K562 (cell line): Measurements from ENCODE around the gene ARR3. TPM values are rescaled to one million over a fixed set of nuclear protein-coding genes. Genes with fewer than 3 reads are reported as not detected.

Source experiments
- ATAC-seq: fragments of 200-7000 bp; cut with Tn5 transposase; 3 replicates; pipeline ENCODE4 v1.9.1; 2020; ENCODE audit warnings: moderate library complexity
- BruUV-seq: library from RNA; stranded (reverse); fragments of 400-500 nt; replicated peaks from 2 replicates; lab custom pipeline; 2021; lab: Mats Ljungman, UMichigan
- CTCF ChIA-PET: fragments of 300-600 bp; formaldehyde crosslinking; extraction: SDS; loops from one replicate; lab custom pipeline; 2021; ENCODE audit warnings: low intra/inter-chr PET ratio; lab: Yijun Ruan, JAX
- POLR2A ChIA-PET: fragments of 300-600, 350-650 bp; sonication (Branson Sonifier 250); formaldehyde crosslinking; extraction: SDS; loops from one replicate; lab custom pipeline; 2021; ENCODE audit warnings: antibody characterized with exemption, inconsistent platforms; lab: Yijun Ruan, JAX
- DNase-seq, 4 experiments: peaks; one replicate each; pipeline versions ENCODE4 v3.0.0 to v3.0.0-alpha.2; 2011 to 2018; ENCODE audit warnings: low spot score in 3 of 4, mixed read lengths in 3 of 4; ENCODE audit errors: extremely low read depth in 1 of 4
- FAIRE-seq: peaks from 2 replicates; lab custom pipeline; 2011; peaks lifted over from hg19 to GRCh38; lab: Jason Lieb, UNC
- H2AFZ ChIP-seq: 2 replicates; pipeline ENCODE4 v1.6.0; 2011; ENCODE audit warnings: low read depth, low read length, control low read depth, inconsistent platforms
- H3K27ac ChIP-seq: fragments of 200-600 bp; 3 replicates; pipeline ENCODE4 v1.8.0; 2011; ENCODE audit warnings: low read depth, mild to moderate bottlenecking, control low read depth, inconsistent platforms, low read length, moderate library complexity, mixed read lengths; ENCODE audit errors: extremely low read depth
- H3K27me3 ChIP-seq, 2 experiments: fragments of 300-600 bp in 1 of 2; 2 replicates in 1 of 2; 3 replicates in 1 of 2; pipeline versions ENCODE4 v1.6.0 to v1.8.0; 2011; ENCODE audit warnings: inconsistent platforms in 2 of 2, low read length in 2 of 2, mild to moderate bottlenecking in 1 of 2, mixed read lengths in 1 of 2, moderate library complexity in 1 of 2; ENCODE audit not compliant: control insufficient read depth in 2 of 2, insufficient read depth in 2 of 2
- H3K36me3 ChIP-seq: fragments of 300-600 bp; 3 replicates; pipeline ENCODE4 v1.8.0; 2011; ENCODE audit warnings: mild to moderate bottlenecking, low read length, inconsistent platforms; ENCODE audit not compliant: control insufficient read depth, insufficient read depth
- H3K4me1 ChIP-seq, 2 experiments: fragments of 200-600 bp in 1 of 2; replicated peaks in 1 of 2; 2 replicates in 1 of 2; 3 replicates in 1 of 2; pipeline versions ENCODE4 v1.5.1 to v1.8.0; 2011; ENCODE audit warnings: inconsistent platforms in 2 of 2, low read length in 2 of 2, mild to moderate bottlenecking in 1 of 2, mixed read lengths in 1 of 2, moderate library complexity in 1 of 2; ENCODE audit not compliant: control insufficient read depth in 2 of 2, insufficient read depth in 2 of 2
- H3K4me2 ChIP-seq: 2 replicates; pipeline ENCODE4 v1.6.1; 2011; ENCODE audit warnings: low read length, control low read depth, inconsistent platforms, mixed read lengths; ENCODE audit not compliant: insufficient read depth
- H3K4me3 ChIP-seq: fragments of 200-600 bp; sonication (generic), shearing (Covaris generic); 2 replicates; pipeline ENCODE4 v1.5.1; 2016; ENCODE audit warnings: control low read depth, inconsistent platforms
- H3K79me2 ChIP-seq: fragments of 200-600 bp; 3 replicates; pipeline ENCODE4 v1.8.0; 2011; ENCODE audit warnings: low read length, inconsistent platforms; ENCODE audit not compliant: control insufficient read depth, insufficient read depth
- H3K9ac ChIP-seq, 2 experiments: 2 replicates each; pipeline versions ENCODE4 v1.6.0 to v1.6.1; 2011; ENCODE audit warnings: low read depth in 2 of 2, low read length in 2 of 2, control low read depth in 1 of 2, inconsistent platforms in 1 of 2, mild to moderate bottlenecking in 1 of 2, mixed read lengths in 1 of 2; ENCODE audit not compliant: insufficient read depth in 1 of 2
- H3K9me1 ChIP-seq: one replicate; pipeline ENCODE4 v1.6.0; 2011; ENCODE audit warnings: inconsistent platforms, mild to moderate bottlenecking, low read length, moderate library complexity; ENCODE audit not compliant: control insufficient read depth, insufficient read depth
- H3K9me3 ChIP-seq: replicated peaks from 2 replicates; pipeline ENCODE4 v1.5.1; 2011; ENCODE audit warnings: low read depth, low read length, inconsistent platforms; ENCODE audit not compliant: control insufficient read depth, insufficient read depth
- H4K20me1 ChIP-seq: replicated peaks from 2 replicates; pipeline ENCODE4 v1.6.1; 2011; ENCODE audit warnings: low read length, inconsistent platforms, mixed read lengths; ENCODE audit not compliant: control insufficient read depth, insufficient read depth
- HEY1 ChIP-seq: fragments of 250-450 bp; sonication (Bioruptor Pico); IDR thresholded peaks from 2 replicates; pipeline ENCODE4 v1.5.0; 2020; ENCODE audit warnings: mild to moderate bottlenecking, moderate library complexity, borderline replicate concordance
- MTA2 ChIP-seq: fragments of 450-650 bp; IDR thresholded peaks from 2 replicates; pipeline ENCODE4 v1.6.1; 2016; ENCODE audit warnings: low read depth
- OTX1 ChIP-seq: fragments of 450-650 bp; formaldehyde crosslinking; IDR thresholded peaks from 2 replicates; pipeline ENCODE4 v1.4.0; 2022; ENCODE audit warnings: mild to moderate bottlenecking
- WGBS: fragments of 100-300 bp; shearing (Covaris generic); methylation state at CpG from one replicate; pipeline ENCODE4 v1.1.6; 2016; ENCODE audit warnings: low coverage, mixed read lengths; ENCODE audit not compliant: insufficient coverage; ENCODE audit errors: missing lambda C conversion rate; 5-methylcytosine and 5-hydroxymethylcytosine counted together
- in situ Hi-C: fragments of 300-500 bp; cut with MboI; formaldehyde crosslinking; loops from 4 replicates; pipeline ENCODE4 v1.15.0; 2018; ENCODE audit warnings: inconsistent platforms, mixed read lengths
- intact Hi-C: fragments of 100-400 bp; cut with micrococcal nuclease; formaldehyde crosslinking; loops from 2 replicates; pipeline ENCODE4 v1.14.2; 2022
- polyA plus RNA-seq, 8 experiments: library from polyadenylated mRNA; depleted of rRNA in 4 of 8; stranded (reverse) in 5 of 8; unstranded in 3 of 8; fragments of >200 nt; fragmentation: Nextera tagmentation in 2 of 8; fragmentation: Illumina TruSeq in 1 of 8; extraction: Ambion mirVana in 2 of 8; extraction: Trizol in 1 of 8; gene quantifications; 2 replicates each; pipeline versions ENCODE4 v1.2.1 to v1.2.3, GENCODE V29; 2011 to 2014; ENCODE audit warnings: inconsistent platforms in 1 of 8, missing spikeins in 1 of 8
- total RNA-seq, 7 experiments: library from RNA; depleted of rRNA in 6 of 7; stranded (reverse); fragments of >200 nt in 6 of 7; fragmentation: Illumina TruSeq in 2 of 7; extraction: Trizol in 2 of 7; gene quantifications; 2 replicates each; pipeline versions ENCODE4 v1.2.1 to v1.2.3, GENCODE V29; 2011 to 2021; ENCODE audit warnings: low replicate concordance in 1 of 7

ARR3 gene
- total and polyA plus RNA-seq, 9 of the 15 experiments (the other 6 are each of a cell fraction or from before 2014, with no cell fraction given): not detected

GRCh38 chrX:70289168-70289792 lies 21.1 kb downstream of the ARR3 start:
- BruUV-seq: TSS peak; percentile 82
- Histone ChIP-seq H3K9ac (peak overlapping the region; percentile 91 to 96), H3K27ac (peak overlapping the region; percentile 31; the same call in 2 of the 3 replicates), H3K9me3 (no peaks in the 10 kb centered on the region), H3K79me2 (peaks cover 44% of the 10 kb centered on the region), H3K27me3 (no peaks in the 10 kb centered on the region), H3K4me1 (no peaks in the 10 kb centered on the region; a peak in 1 of 5 replicates), H4K20me1 (no peaks in the 10 kb centered on the region), H3K4me2 (peak overlapping the region; percentile 82), H3K9me1 (no peaks in the 10 kb centered on the region), H3K36me3 (peaks cover 37% of the 10 kb centered on the region), H3K4me3 (peak overlapping the region; percentile 78), H2AFZ (peak overlapping the region; percentile 79)
- WGBS: 8% methylated on average over 8 of the region's 11 CpGs
- TF ChIP-seq OTX1 (CRISPR knock-in tag) (no peak), MTA2 (no peak), HEY1 (no peak)
- ATAC-seq (no peak; the same call in 1 of the 3 replicates), DNase-seq (peak in 1 of 4 experiments; percentile 1), FAIRE-seq (no peak)
- POLR2A ChIA-PET: interaction anchor here (0.6 to 1.6 kb wide), 3 partner anchors 10 to 67 kb away, joined by 3 to 13 read pairs (median 8); no protein-coding TSS in a partner anchor
- intact Hi-C loops: no loop called here
- in situ Hi-C loops: no loop called here
- CTCF ChIA-PET: no interaction called here
